Left ventricle myocardium superior (tissue), 1 donor: ENCODE results near the gene CCN2. TPM values are rescaled to one million over a fixed set of nuclear protein-coding genes. Genes with fewer than 3 reads are reported as not detected.
A peak's percentile ranks its signal among the peaks of the same experiment; 100 is the strongest.

Experiments used
- ATAC-seq: fragments of 200-7000 bp; cut with Tn5 transposase; one replicate; pipeline ENCODE4 v1.9.1; 2020; ENCODE audit warnings: mild to moderate bottlenecking, moderate library complexity
- DNase-seq: peaks from one replicate; pipeline ENCODE4 v3.0.0-alpha.2; 2020
- intact Hi-C: fragments of 100-400 bp; cut with micrococcal nuclease; formaldehyde crosslinking; loops from one replicate; pipeline ENCODE4 v1.11.0; 2022
- total RNA-seq: library from RNA; stranded (reverse); fragmentation: NEBNext Ultra II Directional; extraction: Animal tissue kit (Norgen Biotek cat#: 25700); gene quantifications from one replicate; pipeline ENCODE4 v1.2.1, GENCODE V29; 2021
- donor health status: DM: no; HTN: yes; CAD: no; lungs with severe emphysema.

The CCN2 gene
- total RNA-seq, 1 donor from 2014 or later, result 14.3 TPM

DNA sequence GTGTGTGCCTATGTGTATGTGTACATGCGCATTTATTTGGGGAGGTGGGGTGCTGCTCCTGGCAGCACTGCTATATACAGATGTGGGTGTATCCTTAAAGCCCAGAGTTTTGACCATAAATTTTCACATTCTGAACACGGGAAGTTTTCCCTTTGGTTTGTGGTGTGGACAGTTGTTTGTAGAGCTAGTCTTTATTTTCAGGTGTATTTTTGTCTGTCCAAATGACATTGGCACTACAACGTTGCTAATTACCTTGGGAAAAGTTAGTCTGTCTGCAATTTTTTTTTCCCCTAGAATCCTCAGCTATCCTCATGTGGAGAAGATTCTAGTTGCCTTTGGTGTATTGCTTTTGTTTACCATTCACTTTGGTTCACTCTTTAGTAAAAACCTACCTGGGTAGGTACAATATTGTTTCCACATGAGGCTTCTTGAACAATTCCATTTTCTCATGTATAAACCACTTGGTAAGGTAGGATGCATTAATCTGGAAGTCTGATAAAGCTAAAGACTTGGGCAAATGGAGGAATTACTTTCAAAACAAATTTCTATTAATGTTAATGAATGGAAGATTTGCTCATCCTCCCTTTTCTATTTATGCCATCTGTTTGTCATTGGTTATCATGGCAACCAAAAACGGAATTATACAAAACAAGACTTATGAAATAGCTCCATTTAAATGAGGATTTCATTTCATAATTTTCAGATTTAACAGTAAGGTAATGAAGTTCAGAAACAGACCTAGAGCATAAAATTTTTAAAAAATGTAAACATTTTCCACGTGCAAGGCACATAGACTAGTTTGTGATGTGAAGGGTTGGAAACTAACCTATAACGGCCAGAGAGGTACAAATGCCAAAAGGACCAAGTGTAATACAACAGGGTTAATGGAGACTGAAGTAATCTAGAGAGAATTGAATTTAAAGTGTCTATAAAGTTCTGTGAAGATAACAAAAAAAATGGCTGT lies 3.9 kb downstream of the CCN2 start:
- DNase-seq (no peak), ATAC-seq (no peak)
- intact Hi-C loops, result no loop called here

DNA sequence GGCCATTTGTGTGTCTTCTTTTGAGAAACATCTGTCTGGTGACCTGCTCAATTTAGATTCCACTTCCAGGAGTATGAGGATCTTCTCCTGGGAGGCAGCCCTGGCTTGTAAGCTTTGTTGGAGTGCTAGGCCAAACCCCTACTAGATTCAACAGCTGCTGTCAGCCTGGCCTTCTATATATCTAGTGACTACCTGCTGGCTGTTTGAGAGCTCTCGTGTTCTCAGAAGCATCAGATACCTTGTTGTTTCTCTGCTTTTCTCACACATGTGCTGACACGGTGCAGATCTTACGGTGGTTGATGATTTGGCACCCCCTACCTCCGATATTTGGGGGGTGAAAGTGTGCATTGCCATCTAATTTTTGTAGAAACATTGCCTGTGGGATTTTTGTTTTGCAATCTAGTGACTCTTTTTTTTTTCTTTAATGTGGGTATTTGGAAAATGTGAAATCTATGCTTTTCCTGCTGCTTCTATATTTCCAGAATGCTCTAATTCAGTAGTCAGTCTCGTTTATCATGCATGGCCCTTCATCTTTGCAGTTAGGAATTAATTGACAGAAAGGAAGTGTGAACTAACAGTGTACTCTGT lies 4.7 kb downstream of the CCN2 start:
- intact Hi-C loops, result no loop called here
- no peak for DNase-seq
- no peak for ATAC-seq

DNA sequence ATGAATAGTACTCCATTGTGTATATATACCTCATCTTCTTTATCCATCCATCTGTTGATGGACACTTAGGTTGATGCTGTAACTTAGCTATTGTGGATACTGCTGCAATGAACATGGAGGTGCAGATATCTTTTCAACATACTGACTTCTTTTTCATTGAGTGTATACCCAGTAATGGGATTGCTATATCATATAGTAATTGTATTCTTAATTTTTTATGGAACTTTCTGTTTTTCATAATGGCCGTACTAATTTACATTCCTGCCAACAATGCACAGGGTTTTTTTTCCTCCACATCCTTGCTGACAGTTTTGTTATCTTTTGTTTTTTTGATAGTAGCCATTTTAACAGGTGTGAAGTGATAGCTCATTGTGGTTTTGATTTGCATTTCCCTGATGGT lies 5.2 kb downstream of the CCN2 start:
- DNase-seq (no peak), ATAC-seq (no peak)
- intact Hi-C loops, result no loop called here

DNA sequence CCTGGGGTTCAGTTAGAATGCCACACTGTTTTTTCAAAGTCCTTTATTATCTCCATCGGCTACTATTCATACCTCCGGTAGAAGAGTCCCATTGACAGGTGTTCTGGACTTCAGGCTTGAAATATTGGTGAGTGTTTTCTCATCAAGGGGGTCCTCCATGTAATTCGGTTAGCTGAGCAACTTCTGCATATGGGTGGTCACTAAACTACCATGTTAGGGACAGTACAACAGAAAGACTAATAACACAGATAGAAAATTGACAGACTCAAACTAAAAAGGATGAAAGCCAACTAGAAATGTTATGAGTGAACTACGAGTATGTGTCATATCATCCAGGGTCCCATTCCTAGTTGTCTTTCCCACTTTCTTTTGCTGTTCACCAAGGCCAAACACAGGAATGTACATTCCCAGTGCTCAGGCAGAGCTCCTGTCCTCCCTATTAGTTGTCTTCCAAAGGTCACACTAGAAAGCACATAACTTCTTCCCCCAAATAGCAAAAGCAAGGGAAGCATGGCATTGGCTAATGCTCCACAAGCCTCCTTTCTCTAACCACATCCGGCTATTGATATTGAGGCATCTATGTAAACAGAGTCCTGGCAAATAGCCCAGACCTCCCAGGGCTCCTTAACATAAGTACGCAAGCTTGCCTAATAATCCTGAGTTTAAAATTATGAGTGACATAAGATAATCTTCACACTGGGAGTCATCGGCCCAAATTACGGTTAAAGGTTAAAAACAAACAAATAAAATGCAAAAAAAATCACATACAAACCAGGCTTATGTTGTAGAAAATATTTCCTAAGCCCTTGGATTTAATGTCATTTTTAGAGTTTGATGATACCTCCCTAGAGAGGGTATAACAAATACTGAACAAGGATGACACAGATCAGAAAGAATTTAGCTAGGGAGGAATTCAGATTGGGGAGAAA lies 13.2 kb downstream of the CCN2 start:
- no peak for DNase-seq
- ATAC-seq, result peak; percentile 32
- intact Hi-C loops, result no loop called here

DNA sequence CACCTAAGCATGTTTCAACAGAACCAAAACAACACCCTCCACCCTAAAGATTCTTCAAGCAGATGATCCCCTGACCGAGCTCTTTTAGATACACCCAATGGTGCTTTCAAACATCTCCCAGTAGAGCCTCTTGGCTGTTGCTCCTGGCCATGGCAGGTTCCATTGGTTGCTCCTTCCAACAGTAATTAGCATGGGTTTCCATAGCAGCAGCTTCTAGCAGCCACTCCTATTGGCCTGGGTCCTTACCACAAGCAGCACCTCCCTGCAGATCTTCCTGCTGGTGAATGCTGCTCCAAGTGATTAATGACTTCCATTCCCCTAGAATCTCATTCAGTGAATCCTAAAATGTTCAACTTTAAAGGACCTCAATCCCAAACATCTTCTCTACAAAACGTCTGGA lies 13.9 kb downstream of the CCN2 start:
- DNase-seq (no peak), ATAC-seq (peak; percentile 72)
- intact Hi-C loops, result no loop called here

DNA sequence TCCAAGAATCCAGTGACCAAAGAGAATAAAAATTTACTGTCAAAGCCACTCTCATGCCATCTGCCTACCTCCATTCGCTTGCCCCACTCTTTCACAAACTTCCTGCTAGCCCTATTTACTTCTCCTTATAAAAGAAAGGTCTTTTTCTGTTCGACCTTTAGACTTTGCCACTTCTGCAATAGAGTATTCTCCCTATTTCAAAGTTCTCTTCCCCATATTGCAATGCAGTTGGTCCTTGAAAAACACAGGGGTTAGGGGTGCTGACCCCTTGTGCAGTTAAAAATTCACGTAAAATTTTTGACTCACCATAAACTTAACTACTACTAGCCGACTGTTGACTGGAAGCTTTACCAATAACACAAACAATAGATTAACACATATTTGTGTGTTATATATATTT lies 15.0 kb downstream of the CCN2 start:
- intact Hi-C loops, result no loop called here
- no peak for ATAC-seq
- no peak for DNase-seq

DNA sequence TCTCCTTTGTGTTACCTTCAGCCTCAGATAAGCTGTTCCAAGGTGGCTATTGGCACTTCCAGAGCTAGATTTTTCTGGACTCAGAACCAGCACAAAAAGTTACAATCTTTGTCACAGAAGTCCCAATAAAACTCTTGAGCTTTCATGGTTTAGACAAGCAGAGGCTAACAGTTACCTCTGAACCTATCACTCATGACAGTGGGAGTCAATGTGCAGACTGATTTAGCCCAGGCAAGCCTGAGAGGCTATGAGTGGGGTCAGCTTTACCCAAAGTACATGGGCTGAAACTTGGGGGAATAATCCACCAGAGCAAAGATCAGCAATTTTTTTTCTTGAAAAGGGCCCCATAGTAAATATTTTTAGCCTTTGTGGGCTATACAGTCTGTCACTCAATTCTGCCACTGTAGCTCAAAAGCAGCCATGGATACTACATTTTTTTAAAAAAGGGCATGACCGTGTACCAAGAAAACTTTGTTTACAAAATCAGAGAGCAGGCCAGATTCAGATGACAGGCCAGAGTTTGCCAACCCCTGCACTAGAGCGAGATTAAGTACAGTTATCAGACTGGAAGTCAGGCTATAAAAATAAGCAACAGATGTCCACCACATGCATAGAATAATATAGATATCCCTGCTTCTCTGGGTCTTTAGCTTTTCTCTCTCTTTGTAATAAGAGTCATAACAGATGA lies 20.0 kb downstream of the CCN2 start:
- ATAC-seq (no peak), DNase-seq (no peak)
- intact Hi-C loops, result no loop called here

DNA sequence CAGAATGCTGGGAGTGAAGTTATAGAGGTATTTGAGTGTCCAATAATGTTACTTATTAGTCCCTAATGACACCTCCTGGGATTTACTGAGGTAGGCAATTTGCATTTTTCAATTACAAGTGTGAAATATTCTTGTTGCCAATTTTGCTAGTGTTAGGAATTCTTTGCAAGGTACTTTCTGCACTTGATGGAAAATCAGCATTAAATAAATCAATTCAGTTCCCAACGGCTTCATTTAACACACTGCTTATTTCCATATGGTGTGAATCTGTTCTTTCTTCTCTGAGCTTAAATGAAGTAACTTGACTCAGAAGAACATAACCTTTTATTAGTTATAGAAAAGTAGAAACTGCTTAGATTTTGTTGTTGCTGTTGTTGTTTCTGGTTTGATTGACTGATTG lies 21.2 kb downstream of the CCN2 start:
- DNase-seq (no peak), ATAC-seq (no peak)
- intact Hi-C loops, result loop anchor here (5.0 kb wide), 1 partner anchor 287 kb away; no protein-coding TSS in a partner anchor

DNA sequence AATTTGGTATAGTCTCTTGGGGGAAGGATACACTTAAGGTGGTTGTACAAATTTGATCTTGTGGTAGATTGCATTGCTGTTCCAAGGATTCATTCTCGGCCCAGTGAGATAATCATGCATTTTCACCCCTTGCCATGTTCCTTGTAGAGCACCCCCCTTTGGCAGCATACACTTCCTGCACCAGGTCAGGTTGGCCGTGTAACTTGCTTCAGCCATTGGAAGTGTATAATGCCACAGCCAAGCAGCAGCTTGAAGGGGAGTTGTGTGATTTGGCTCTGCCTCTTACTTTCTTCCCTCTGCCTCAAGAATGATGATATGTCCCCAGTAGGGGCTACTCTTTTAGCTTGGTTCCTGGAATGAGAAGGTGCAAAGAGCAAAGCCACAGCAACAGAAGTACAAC lies 21.9 kb downstream of the CCN2 start:
- no peak for DNase-seq
- intact Hi-C loops, result loop anchor here (5.0 kb wide), 1 partner anchor 288 kb away; no protein-coding TSS in a partner anchor
- ATAC-seq, result no peak

DNA sequence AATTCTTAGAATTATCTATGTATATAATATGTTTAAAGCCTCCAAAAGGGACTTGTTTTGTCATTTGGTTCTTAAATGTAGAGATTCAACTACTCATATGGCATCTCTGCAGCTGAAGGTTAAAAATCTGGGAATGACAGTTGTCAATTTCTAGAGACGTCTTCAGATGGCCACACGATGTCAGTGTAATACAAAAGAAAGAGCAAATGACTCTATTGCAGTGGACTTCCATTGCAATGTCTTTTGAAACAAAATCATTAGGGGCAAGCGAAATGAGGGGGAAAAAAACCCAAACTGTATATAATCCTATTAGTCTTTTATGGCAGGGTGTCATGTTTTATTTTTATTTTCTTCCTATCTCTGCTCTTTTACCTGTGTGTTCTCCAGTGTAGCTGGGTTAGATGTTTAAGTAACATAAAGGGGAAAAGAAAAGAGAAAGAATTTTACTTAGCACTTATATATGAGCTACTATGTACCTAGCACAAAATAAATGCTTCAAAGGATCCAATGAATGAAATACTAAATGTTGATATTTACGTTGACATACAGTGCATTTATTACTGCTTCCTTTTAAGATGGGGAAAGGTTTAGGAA lies 26.2 kb downstream of the CCN2 start:
- peak; percentile 37 for ATAC-seq
- DNase-seq, result no peak
- intact Hi-C loops, result loop anchor here (5.0 kb wide), 2 partner anchors 237 to 292 kb away; no protein-coding TSS in a partner anchor

DNA sequence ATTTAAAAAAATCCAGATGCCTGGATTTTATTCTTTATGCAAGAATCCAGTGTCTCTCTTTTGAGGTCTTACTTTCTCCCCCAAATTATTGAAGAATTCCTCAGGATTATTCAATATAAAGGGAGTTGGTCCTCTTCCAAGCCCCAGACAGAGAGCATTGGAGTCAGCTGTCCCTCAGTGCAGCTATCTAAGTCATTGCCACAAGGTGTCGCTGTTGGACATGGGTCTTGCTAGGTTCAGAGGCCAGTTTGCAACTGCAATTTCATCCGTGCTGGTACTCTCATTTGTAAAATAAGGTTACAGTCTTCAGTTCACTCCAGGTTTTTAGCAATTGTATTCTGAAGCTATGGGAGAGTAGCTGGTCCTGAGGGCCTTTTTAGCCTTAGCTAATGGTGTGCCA lies 27.8 kb downstream of the CCN2 start:
- DNase-seq, result no peak

DNA sequence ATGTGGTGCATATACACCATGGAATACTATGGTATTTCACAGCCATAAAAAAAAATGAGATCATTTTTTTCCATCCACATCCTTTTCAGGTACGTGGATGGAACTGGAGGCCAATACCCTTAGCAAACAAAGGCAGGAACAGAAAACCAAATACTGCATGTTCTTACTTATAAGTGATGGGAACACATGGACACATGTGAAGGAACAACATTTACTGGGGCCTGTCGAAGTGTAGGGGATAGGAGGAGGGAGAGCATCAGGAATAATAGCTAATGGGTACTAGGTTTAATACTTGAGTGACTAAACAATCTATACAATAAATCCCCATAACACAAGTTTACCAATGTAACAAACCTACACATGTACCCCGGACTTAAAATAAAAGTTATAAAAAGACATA lies 30.5 kb downstream of the CCN2 start:
- DNase-seq, result no peak
- no peak for ATAC-seq
- intact Hi-C loops, result loop anchor here (5.0 kb wide), 1 partner anchor 242 kb away; no protein-coding TSS in a partner anchor

More for the DNA sequence above, 27.8 kb downstream of the CCN2 start:
- ATAC-seq, result peak; percentile 45
- intact Hi-C loops, result loop anchor here (5.0 kb wide), 1 partner anchor 239 kb away; no protein-coding TSS in a partner anchor

DNA sequence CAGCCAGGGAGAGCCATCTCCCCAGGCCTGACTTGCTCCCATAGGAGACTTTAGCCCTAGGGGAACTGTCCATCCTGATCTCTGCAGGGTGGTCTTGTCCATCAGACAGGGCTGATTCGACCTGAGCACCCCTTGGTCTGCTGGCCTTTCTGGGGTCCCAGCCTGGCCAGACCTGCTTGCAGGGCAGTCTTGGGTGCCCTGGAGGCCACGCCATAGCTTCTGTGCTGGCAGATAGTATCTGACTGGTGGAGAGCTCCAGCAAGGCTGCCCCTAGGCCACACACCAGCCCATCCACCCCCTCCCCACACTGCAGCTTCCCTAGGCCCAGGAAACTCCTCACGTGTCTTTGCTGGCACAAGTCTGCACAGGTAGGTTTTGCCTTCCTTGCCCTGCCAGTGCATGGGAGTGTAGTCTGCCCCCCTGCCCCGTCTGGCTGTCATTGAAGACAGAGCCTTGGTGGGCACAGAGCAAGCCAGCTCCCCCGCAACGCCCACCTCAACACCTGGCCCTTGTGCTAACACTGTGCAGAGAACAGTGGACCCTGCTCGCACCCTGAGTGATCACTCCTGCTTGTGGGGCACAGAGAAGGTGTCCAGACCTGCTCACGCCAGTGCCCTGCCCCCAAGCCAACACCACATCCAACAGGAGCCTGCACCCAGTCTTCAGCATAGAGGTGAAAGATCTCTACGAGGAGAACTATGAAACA lies 32.4 kb downstream of the CCN2 start:
- intact Hi-C loops, result no loop called here
- no peak for ATAC-seq
- no peak for DNase-seq

DNA sequence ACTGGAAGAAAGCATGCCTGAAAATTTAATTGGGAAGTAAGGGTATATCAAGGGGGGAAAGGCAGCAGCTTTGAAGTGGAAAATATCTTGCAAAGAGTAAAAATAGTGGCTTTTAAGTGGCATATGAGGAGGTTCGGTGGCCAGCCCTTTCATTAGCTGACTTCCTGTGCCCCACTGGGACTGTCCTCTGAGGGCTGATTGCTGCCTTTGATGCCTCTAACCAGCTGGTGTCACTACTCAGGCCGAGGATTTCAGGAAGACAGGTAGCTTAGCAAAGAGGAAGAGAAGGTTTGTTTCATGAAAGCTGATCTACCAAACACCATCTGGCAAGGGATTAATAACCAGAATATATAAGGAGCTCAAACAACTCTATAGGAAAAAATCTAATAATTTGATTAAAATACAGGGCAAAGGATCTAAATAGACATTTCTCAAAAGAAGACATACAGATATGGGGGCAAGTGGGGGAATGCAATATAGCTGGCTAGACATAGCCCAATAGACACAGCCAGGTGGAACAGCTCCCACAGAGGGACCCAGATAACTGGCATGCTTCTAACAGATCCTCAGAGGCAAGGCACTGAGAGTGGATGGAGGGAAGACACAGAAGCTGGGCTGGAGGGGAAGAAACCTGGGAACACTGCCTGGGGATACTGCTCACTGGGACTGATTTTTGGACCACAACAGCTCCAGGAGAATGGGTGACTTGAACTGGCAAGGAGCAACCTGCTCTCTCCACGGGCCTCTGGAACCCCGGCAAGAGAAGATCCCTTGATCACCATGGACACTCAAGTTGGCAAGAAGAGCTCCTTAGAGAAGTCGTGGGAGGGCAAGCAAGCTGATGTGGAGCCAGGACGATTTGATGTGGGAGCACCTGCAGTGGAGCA lies 33.2 kb downstream of the CCN2 start:
- ATAC-seq (no peak), DNase-seq (no peak)
- intact Hi-C loops, result no loop called here

DNA sequence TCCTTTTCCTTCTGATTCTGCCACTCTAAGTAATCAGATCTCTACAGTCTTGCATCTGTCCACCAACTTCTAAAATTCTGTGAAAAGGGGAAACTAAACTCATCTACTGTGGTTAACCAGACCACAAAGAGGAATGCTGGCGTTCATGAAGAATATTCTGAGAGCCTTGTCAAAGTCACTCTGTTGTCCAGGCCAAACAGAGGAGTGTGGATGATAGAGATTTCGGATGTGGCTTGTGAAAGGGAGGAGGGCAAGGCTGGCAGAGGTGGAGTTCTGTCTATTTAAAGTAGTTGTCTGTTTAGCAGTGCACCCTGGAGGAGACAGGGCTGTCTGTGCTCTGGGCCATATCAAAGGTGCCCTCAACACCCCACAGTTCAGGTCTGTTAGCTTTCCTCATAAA lies 33.9 kb downstream of the CCN2 start:
- no peak for ATAC-seq
- no peak for DNase-seq
- intact Hi-C loops, result no loop called here

DNA sequence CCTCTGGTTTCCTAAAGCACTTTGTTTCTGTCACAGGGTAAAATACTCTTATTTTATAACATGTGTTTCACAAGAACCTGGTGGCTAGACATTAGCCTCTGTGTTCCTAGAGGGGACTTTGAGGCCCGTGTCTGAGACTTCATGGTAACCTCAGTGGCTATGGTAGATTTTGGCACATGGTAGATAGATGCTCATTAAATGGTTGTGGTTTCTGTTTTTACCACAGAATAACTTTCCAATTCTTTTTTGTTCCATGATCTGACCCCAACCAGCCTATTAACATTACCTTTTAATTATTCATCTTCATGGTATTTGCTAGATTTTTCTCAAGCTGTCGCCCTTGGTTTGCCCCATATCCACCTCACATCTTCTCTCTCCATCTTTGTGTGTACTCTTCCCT lies 34.3 kb downstream of the CCN2 start:
- ATAC-seq (no peak), DNase-seq (no peak)
- intact Hi-C loops, result no loop called here
